HCT116 (cell line): ENCODE measurements around the gene SLAMF6.

Source experiments
- EZH2 ChIP-seq: fragments of 200-600 bp; sonication (generic); IDR thresholded peaks from 2 replicates; pipeline ENCODE4 v1.6.1; 2017; ENCODE audit warnings: antibody characterized with exemption, mixed run types
- POLR2A ChIP-seq: IDR thresholded peaks from 2 replicates; pipeline ENCODE4 v1.7.0; 2011; ENCODE audit warnings: borderline replicate concordance; ENCODE audit not compliant: insufficient read depth, insufficient read length; ENCODE audit errors: extremely low read depth
- POLR2AphosphoS5 ChIP-seq: IDR thresholded peaks from 2 replicates; pipeline ENCODE4 v1.6.1; 2011; ENCODE audit warnings: mild to moderate bottlenecking, low read depth, low read length, moderate library complexity
- SIN3A ChIP-seq: IDR thresholded peaks from 2 replicates; pipeline ENCODE4 v1.6.1; 2012; ENCODE audit warnings: low read depth
- TCF7L2 ChIP-seq: IDR thresholded peaks from 2 replicates; pipeline ENCODE4 v1.7.0; 2011; ENCODE audit warnings: borderline replicate concordance, inconsistent platforms; ENCODE audit not compliant: insufficient read depth, insufficient read length; ENCODE audit errors: extremely low read depth
- YY1 ChIP-seq: IDR thresholded peaks from 2 replicates; pipeline ENCODE4 v1.6.1; 2011; ENCODE audit warnings: low read length, low read depth, moderate library complexity, mild to moderate bottlenecking; ENCODE audit not compliant: insufficient replicate concordance; ENCODE audit errors: extremely low read depth
- TF ChIP-seq, protein P1 (sequence below), 3 experiments: fragments of 200-600 bp in 1 of 3; sonication (generic) in 1 of 3; IDR thresholded peaks in 2 of 3; conservative IDR thresholded peaks in 1 of 3; 2 replicates each; pipeline ENCODE4 v1.5.1; 2012 to 2017; ENCODE audit warnings: low read depth in 2 of 3, low read length in 2 of 3, antibody characterized with exemption in 1 of 3, borderline replicate concordance in 1 of 3, control low read depth in 1 of 3, mild to moderate bottlenecking in 1 of 3, mixed read lengths in 1 of 3, mixed run types in 1 of 3, moderate library complexity in 1 of 3; ENCODE audit not compliant: insufficient read depth in 1 of 3

GRCh38 chr1:160542303-160542945 is 19.4 kb upstream of the SLAMF6 start:
- TF ChIP-seq, protein P1, sequence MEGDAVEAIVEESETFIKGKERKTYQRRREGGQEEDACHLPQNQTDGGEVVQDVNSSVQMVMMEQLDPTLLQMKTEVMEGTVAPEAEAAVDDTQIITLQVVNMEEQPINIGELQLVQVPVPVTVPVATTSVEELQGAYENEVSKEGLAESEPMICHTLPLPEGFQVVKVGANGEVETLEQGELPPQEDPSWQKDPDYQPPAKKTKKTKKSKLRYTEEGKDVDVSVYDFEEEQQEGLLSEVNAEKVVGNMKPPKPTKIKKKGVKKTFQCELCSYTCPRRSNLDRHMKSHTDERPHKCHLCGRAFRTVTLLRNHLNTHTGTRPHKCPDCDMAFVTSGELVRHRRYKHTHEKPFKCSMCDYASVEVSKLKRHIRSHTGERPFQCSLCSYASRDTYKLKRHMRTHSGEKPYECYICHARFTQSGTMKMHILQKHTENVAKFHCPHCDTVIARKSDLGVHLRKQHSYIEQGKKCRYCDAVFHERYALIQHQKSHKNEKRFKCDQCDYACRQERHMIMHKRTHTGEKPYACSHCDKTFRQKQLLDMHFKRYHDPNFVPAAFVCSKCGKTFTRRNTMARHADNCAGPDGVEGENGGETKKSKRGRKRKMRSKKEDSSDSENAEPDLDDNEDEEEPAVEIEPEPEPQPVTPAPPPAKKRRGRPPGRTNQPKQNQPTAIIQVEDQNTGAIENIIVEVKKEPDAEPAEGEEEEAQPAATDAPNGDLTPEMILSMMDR (IDR thresholded peaks at IDR 0.05 in 2 of 3, conservative IDR thresholded peaks at IDR 0.05 in 1 of 3; ENCODE audit: borderline replicate concordance in 1 of 3, insufficient read depth in 1 of 3, low read depth in 2 of 3, low read length in 2 of 3): no peak
- TF ChIP-seq TCF7L2 (no peak), POLR2AphosphoS5 (no peak), POLR2A (no peak), EZH2 (no peak), SIN3A (no peak), YY1 (no peak)
